ENCODE measurements around the gene P3R3URF. TPM values are rescaled to one million over a fixed set of nuclear protein-coding genes. Genes with fewer than 3 reads are reported as not detected.

The P3R3URF gene
- total and polyA plus RNA-seq, 9 of the 15 experiments (the other 6 are each of a cell fraction or from before 2014, with no cell fraction given), result not detected

DNA sequence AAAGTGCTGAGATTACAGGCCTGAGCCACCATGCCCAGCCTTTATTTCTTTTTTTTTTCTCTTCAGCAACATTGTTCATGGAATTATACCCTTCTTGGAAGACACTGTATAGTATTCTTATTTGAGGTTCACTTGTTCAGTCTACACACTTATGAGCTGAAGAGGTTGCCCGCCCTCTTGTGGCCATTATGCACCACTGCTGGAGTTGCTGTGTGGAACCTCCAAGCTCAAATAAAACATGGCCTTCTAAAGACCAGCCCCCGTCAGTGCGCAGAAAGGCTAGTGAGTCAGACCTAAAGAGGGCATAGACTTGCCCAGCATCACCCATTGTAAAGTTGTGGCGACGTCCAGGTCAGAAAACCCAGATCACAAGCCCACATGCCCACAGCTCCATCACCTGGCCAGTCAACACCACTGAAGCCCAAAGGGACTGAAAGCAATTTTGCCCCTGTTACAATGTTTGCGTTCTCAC, 47.2 kb upstream of the P3R3URF start (continued):
- TF ChIP-seq, protein P1, sequence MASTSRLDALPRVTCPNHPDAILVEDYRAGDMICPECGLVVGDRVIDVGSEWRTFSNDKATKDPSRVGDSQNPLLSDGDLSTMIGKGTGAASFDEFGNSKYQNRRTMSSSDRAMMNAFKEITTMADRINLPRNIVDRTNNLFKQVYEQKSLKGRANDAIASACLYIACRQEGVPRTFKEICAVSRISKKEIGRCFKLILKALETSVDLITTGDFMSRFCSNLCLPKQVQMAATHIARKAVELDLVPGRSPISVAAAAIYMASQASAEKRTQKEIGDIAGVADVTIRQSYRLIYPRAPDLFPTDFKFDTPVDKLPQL (IDR thresholded peaks at IDR 0.05; ENCODE audit: extremely low read depth, insufficient read length), result no peak
- TF ChIP-seq RBM17 (IDR thresholded peaks at IDR 0.05; ENCODE audit: borderline replicate concordance, low read depth, low read length), result no peak
- no peak for TF ChIP-seq HMG20A (CRISPR knock-in tag; conservative IDR thresholded peaks at IDR 0.05)
- TF ChIP-seq RBM34 (IDR thresholded peaks at IDR 0.05; ENCODE audit: borderline replicate concordance, insufficient read depth, low read length), result no peak
- no peak for TF ChIP-seq CBFB (CRISPR knock-in tag; IDR thresholded peaks at IDR 0.05)
- TF ChIP-seq CHD2 (IDR thresholded peaks at IDR 0.05; ENCODE audit: low read depth, low read length), result no peak
- no peak for TF ChIP-seq CREM (IDR thresholded peaks at IDR 0.05; ENCODE audit: low read depth)
- TF ChIP-seq, protein P2, sequence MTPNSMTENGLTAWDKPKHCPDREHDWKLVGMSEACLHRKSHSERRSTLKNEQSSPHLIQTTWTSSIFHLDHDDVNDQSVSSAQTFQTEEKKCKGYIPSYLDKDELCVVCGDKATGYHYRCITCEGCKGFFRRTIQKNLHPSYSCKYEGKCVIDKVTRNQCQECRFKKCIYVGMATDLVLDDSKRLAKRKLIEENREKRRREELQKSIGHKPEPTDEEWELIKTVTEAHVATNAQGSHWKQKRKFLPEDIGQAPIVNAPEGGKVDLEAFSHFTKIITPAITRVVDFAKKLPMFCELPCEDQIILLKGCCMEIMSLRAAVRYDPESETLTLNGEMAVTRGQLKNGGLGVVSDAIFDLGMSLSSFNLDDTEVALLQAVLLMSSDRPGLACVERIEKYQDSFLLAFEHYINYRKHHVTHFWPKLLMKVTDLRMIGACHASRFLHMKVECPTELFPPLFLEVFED (CRISPR knock-in tag; conservative IDR thresholded peaks at IDR 0.05), result no peak
- TF ChIP-seq ETV1 (tag; conservative IDR thresholded peaks at IDR 0.05; ENCODE audit: low read depth), result no peak
- no peak for TF ChIP-seq ZNF347 (CRISPR knock-in tag; IDR thresholded peaks at IDR 0.05; ENCODE audit: low read depth)
- TF ChIP-seq, protein P3, sequence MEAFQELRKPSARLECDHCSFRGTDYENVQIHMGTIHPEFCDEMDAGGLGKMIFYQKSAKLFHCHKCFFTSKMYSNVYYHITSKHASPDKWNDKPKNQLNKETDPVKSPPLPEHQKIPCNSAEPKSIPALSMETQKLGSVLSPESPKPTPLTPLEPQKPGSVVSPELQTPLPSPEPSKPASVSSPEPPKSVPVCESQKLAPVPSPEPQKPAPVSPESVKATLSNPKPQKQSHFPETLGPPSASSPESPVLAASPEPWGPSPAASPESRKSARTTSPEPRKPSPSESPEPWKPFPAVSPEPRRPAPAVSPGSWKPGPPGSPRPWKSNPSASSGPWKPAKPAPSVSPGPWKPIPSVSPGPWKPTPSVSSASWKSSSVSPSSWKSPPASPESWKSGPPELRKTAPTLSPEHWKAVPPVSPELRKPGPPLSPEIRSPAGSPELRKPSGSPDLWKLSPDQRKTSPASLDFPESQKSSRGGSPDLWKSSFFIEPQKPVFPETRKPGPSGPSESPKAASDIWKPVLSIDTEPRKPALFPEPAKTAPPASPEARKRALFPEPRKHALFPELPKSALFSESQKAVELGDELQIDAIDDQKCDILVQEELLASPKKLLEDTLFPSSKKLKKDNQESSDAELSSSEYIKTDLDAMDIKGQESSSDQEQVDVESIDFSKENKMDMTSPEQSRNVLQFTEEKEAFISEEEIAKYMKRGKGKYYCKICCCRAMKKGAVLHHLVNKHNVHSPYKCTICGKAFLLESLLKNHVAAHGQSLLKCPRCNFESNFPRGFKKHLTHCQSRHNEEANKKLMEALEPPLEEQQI (IDR thresholded peaks at IDR 0.05), result no peak
- TF ChIP-seq MECOM (CRISPR knock-in tag; IDR thresholded peaks at IDR 0.05), result no peak
- TF ChIP-seq, protein P4, sequence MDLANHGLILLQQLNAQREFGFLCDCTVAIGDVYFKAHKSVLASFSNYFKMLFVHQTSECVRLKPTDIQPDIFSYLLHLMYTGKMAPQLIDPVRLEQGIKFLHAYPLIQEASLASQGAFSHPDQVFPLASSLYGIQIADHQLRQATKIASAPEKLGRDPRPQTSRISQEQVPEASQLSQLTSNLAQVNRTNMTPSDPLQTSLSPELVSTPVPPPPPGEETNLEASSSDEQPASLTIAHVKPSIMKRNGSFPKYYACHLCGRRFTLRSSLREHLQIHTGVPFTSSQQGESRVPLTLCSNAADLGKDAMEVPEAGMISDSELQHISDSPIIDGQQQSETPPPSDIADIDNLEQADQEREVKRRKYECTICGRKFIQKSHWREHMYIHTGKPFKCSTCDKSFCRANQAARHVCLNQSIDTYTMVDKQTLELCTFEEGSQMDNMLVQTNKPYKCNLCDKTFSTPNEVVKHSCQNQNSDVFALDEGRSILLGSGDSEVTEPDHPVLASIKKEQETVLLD (IDR thresholded peaks at IDR 0.05), result no peak
- TF ChIP-seq NR2F6 (CRISPR knock-in tag; IDR thresholded peaks at IDR 0.05), result no peak
- no peak for TF ChIP-seq CREB1 (IDR thresholded peaks at IDR 0.05)
- TF ChIP-seq CREB1 (CRISPR knock-in tag; IDR thresholded peaks at IDR 0.05), result no peak; the same call in 1 of the 2 replicates
- no peak for TF ChIP-seq TSC22D4 (tag; IDR thresholded peaks at IDR 0.05)
- TF ChIP-seq RFX7 (CRISPR knock-in tag; IDR thresholded peaks at IDR 0.05), result no peak
- no peak for TF ChIP-seq SP1 (CRISPR knock-in tag; IDR thresholded peaks at IDR 0.05)
- TF ChIP-seq HNRNPUL1 (IDR thresholded peaks at IDR 0.05; ENCODE audit: low read length), result no peak
- no peak for TF ChIP-seq HDAC8 (tag; IDR thresholded peaks at IDR 0.05)
- no peak for TF ChIP-seq RFX5 (IDR thresholded peaks at IDR 0.05; ENCODE audit: low read depth, low read length)
- TF ChIP-seq ZKSCAN3 (CRISPR knock-in tag; IDR thresholded peaks at IDR 0.05), result no peak
- peak; percentile 90 to 94 for TF ChIP-seq RAD21 (CRISPR knock-in tag; conservative IDR thresholded peaks at IDR 0.05 in 1 of 2, IDR thresholded peaks at IDR 0.05 in 1 of 2)
- TF ChIP-seq KLF1 (tag; IDR thresholded peaks at IDR 0.05), result no peak
